ENCODE data around the gene RMDN3. TPM values are rescaled to one million over a fixed set of nuclear protein-coding genes. Genes with fewer than 3 reads are reported as not detected.

The RMDN3 gene
- polyA plus RNA-seq, 2 of the 4 experiments (the other 2 are of a cell fraction): 15.4 to 16.9 TPM

DNA sequence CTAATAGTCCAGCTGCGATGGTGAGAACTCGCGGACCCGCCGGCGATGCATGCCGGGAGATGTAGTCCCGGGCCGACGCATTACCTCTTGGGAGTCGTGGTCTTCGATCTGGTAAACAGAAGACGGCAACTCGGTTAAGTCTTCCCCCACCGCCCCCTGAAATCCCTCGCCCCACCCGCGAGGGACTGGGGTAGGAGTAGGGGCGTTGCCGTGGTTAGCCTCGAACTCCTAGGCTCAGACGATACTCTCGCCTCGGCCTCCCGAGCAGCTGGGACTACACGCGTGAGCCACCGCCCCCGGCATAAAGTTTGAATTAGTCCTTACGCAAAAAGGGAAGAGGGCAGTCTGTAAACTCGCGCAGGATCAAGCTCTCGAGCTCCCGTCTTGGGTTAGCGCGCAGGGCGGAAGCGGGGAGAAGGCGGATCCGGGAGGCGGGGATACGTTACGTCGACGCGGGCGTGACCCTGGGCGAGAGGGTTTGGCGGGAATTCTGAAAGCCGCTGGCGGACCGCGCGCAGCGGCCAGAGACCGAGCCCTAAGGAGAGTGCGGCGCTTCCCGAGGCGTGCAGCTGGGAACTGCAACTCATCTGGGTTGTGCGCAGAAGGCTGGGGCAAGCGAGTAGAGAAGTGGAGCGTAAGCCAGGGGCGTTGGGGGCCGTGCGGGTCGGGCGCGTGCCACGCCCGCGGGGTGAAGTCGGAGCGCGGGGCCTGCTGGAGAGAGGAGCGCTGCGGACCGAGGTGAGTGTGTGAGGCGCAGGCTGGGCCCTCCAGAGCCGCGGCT is 60.2 kb downstream of the RMDN3 start, which contains the start of gene RAD51 (continued):
- TF ChIP-seq TP53 (CRISPR knock-in tag; IDR thresholded peaks at IDR 0.05) (0 out of 2 replicates have a peak, but pooled peaks have one; percentile 24), EHMT2 (IDR thresholded peaks at IDR 0.05; ENCODE audit: low read depth) (no peak)

DNA sequence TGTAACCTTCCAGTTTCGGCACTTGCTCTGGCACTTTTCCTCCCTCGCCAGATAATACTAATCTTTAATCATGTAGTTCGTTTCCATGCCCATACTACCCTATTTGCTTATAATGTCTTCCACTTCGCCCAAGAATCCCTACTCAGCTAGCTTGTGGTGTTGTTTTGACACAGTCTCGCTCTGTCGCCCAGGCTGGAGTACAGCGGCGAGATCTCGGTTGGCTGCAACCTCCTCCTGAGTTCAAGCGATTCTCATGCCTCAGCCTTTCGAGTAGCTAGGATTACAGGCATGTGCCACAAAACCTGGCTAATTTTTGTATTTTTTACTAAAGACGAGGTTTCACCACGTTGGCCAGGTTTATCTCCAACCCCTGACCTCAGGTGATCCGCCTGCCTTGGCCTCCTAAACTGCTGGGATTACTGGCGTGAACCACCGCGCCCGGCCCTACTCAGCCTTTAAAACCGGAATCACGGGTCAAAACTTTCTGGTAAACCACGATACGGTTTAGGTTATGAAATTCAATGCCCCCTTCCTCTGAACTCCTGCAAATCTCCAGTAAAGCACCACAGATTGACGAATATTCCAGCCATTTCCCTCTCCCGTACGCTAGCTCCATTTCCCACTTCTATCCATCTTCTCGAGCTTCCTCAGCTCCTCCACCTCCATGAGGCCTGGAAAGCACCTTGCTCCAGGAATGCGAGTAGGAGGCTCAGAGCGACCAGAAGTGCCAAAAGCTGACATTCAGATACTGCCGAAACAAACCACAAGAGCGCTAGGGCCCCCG is 61.0 kb downstream of the RMDN3 start:
- no peak for DNase-seq (ENCODE audit: low read depth in 1 of 2, low spot score in 1 of 2)
- ChIA-PET POLR2A (interaction anchor here (1.0 kb wide), 2 partner anchors 14 to 70 kb away, joined by 3 read pairs; partner anchors contain the start of gene GCHFR), CTCF (interaction anchor here (1.0 to 3.6 kb wide), 5 partner anchors 9 to 179 kb away, joined by 3 to 15 read pairs (median 3); no protein-coding TSS in a partner anchor)
- ATAC-seq: no peak; a peak in 1 of 6 replicates
- Histone ChIP-seq H3K4me1 (peaks cover 8% of the 10 kb centered on the region; the same call in 2 of the 3 replicates), H3K27ac (peak overlapping the region; percentile 96 to 97), H3K4me2 (peak overlapping the region; percentile 91), H3K4me3 (peak overlapping the region; percentile 85), H3K9me3 (no peaks in the 10 kb centered on the region)
- no peak for TF ChIP-seq HOXB5 (CRISPR knock-in tag; IDR thresholded peaks at IDR 0.05)
- no peak for TF ChIP-seq CBX2 (IDR thresholded peaks at IDR 0.05; ENCODE audit: borderline replicate concordance, low read depth)
- TF ChIP-seq POLR2A (IDR thresholded peaks at IDR 0.05; ENCODE audit: low read length): no peak
- TF ChIP-seq, protein P1, sequence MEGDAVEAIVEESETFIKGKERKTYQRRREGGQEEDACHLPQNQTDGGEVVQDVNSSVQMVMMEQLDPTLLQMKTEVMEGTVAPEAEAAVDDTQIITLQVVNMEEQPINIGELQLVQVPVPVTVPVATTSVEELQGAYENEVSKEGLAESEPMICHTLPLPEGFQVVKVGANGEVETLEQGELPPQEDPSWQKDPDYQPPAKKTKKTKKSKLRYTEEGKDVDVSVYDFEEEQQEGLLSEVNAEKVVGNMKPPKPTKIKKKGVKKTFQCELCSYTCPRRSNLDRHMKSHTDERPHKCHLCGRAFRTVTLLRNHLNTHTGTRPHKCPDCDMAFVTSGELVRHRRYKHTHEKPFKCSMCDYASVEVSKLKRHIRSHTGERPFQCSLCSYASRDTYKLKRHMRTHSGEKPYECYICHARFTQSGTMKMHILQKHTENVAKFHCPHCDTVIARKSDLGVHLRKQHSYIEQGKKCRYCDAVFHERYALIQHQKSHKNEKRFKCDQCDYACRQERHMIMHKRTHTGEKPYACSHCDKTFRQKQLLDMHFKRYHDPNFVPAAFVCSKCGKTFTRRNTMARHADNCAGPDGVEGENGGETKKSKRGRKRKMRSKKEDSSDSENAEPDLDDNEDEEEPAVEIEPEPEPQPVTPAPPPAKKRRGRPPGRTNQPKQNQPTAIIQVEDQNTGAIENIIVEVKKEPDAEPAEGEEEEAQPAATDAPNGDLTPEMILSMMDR (IDR thresholded peaks at IDR 0.05): no peak
- peak; percentile 9; the same call in 1 of the 2 replicates for TF ChIP-seq KDM5A (IDR thresholded peaks at IDR 0.05)
- 51% methylated on average over 29 of the region's 31 CpGs for WGBS (ENCODE audit: missing lambda C conversion rate)
- FAIRE-seq: no peak

DNA sequence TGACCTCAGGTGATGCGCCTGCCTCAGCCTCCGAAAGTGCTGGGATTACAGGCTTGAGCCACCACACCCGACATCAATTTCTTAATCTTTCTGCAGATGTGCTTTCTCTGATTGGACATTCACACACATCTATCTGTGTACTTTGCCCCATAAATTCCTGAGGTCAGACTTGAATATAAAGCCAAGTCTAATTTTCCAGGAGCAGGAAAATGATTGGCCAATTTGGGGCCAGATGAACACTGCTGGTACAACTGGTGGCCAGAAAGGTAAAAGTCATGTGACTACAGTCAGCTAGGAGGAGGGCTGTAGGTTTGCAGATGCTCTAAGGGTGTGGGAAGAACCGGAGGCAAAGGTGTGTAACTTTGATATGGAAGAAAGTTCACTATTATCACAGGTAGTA is 63.3 kb downstream of the RMDN3 start:
- peaks cover 8% of the 10 kb centered on the region; the same call in 2 of the 3 replicates for H3K4me1 ChIP-seq
- no peak overlapping the region for H3K4me3 ChIP-seq
- ChIA-PET CTCF (no interaction called here), POLR2A (no interaction called here)
- H3K4me2 ChIP-seq: no peak overlapping the region
- no peak overlapping the region for H3K27ac ChIP-seq
- WGBS (ENCODE audit: missing lambda C conversion rate): 59% methylated on average over 4 of the region's 4 CpGs
- no peaks in the 10 kb centered on the region for H3K9me3 ChIP-seq
- ATAC-seq: no peak
- DNase-seq (ENCODE audit: low read depth in 1 of 2, low spot score in 1 of 2): peak in 1 of 2 experiments; percentile 39
- TF ChIP-seq MAFK (IDR thresholded peaks at IDR 0.05; ENCODE audit: partially characterized antibody) (no peak), BHLHE40 (IDR thresholded peaks at IDR 0.05; ENCODE audit: low read depth, low read length) (no peak), POLR2A (IDR thresholded peaks at IDR 0.05; ENCODE audit: low read length) (no peak), NFE2L2 (conservative IDR thresholded peaks at IDR 0.05; ENCODE audit: low read length) (no peak), HDAC2 (IDR thresholded peaks at IDR 0.05) (no peak), CHD4 (IDR thresholded peaks at IDR 0.05; ENCODE audit: borderline replicate concordance) (no peak), FOSL2 (IDR thresholded peaks at IDR 0.05) (no peak), FOSL2 (CRISPR knock-in tag; IDR thresholded peaks at IDR 0.05) (no peak), PHF8 (IDR thresholded peaks at IDR 0.05; ENCODE audit: borderline replicate concordance, low read depth) (no peak), TP53 (CRISPR knock-in tag; IDR thresholded peaks at IDR 0.05) (no peak), FOXS1 (CRISPR knock-in tag; IDR thresholded peaks at IDR 0.05) (no peak), RFX5 (IDR thresholded peaks at IDR 0.05) (no peak), ZSCAN20 (CRISPR knock-in tag; IDR thresholded peaks at IDR 0.05) (no peak), JUNB (IDR thresholded peaks at IDR 0.05) (no peak), EP300 (IDR thresholded peaks at IDR 0.05) (no peak), ZC3H11A (IDR thresholded peaks at IDR 0.05) (no peak)
- TF ChIP-seq, protein P2, sequence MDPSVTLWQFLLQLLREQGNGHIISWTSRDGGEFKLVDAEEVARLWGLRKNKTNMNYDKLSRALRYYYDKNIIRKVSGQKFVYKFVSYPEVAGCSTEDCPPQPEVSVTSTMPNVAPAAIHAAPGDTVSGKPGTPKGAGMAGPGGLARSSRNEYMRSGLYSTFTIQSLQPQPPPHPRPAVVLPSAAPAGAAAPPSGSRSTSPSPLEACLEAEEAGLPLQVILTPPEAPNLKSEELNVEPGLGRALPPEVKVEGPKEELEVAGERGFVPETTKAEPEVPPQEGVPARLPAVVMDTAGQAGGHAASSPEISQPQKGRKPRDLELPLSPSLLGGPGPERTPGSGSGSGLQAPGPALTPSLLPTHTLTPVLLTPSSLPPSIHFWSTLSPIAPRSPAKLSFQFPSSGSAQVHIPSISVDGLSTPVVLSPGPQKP (IDR thresholded peaks at IDR 0.05; ENCODE audit: low read depth, low read length): no peak
- TF ChIP-seq, protein P3, sequence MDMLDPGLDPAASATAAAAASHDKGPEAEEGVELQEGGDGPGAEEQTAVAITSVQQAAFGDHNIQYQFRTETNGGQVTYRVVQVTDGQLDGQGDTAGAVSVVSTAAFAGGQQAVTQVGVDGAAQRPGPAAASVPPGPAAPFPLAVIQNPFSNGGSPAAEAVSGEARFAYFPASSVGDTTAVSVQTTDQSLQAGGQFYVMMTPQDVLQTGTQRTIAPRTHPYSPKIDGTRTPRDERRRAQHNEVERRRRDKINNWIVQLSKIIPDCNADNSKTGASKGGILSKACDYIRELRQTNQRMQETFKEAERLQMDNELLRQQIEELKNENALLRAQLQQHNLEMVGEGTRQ (IDR thresholded peaks at IDR 0.05): no peak
- TF ChIP-seq, protein P4, sequence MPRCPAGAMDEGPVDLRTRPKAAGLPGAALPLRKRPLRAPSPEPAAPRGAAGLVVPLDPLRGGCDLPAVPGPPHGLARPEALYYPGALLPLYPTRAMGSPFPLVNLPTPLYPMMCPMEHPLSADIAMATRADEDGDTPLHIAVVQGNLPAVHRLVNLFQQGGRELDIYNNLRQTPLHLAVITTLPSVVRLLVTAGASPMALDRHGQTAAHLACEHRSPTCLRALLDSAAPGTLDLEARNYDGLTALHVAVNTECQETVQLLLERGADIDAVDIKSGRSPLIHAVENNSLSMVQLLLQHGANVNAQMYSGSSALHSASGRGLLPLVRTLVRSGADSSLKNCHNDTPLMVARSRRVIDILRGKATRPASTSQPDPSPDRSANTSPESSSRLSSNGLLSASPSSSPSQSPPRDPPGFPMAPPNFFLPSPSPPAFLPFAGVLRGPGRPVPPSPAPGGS (IDR thresholded peaks at IDR 0.05): no peak
- TF ChIP-seq, protein P5, sequence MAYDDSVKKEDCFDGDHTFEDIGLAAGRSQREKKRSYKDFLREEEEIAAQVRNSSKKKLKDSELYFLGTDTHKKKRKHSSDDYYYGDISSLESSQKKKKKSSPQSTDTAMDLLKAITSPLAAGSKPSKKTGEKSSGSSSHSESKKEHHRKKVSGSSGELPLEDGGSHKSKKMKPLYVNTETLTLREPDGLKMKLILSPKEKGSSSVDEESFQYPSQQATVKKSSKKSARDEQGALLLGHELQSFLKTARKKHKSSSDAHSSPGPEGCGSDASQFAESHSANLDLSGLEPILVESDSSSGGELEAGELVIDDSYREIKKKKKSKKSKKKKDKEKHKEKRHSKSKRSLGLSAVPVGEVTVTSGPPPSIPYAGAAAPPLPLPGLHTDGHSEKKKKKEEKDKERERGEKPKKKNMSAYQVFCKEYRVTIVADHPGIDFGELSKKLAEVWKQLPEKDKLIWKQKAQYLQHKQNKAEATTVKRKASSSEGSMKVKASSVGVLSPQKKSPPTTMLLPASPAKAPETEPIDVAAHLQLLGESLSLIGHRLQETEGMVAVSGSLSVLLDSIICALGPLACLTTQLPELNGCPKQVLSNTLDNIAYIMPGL (CRISPR knock-in tag; IDR thresholded peaks at IDR 0.05; ENCODE audit: borderline replicate concordance): no peak
- no peak for FAIRE-seq
